GM18867 (cell line): Measurements from ENCODE around the gene FOXC2.
"Not testable (repeated sequence)": the region's sequence is repeated elsewhere in the genome, so short reads cannot be mapped to it uniquely, and the experiment has no call there.

Source experiments
- ATAC-seq: cut with Tn5 transposase; IDR thresholded peaks from one replicate; pipeline ENCODE4 v1.9.1; 2021; ENCODE audit warnings: mild to moderate bottlenecking, moderate library complexity; ENCODE audit not compliant: unreplicated experiment

The FOXC2 gene

GRCh38 chr16:86585821-86586611 is 19.4 kb downstream of the FOXC2 start:
- ATAC-seq, result no peak

- ATAC-seq, result no peak
Measured at GRCh38 chr16:86587487-86587886, 20.9 kb downstream of the FOXC2 start.

- not testable (repeated sequence) for ATAC-seq
Measured at GRCh38 chr16:86587955-86588354, 21.3 kb downstream of the FOXC2 start.

GRCh38 chr16:86590501-86591144 is 24.0 kb downstream of the FOXC2 start:
- no peak for ATAC-seq

GRCh38 chr16:86591270-86591669 is 24.6 kb downstream of the FOXC2 start:
- ATAC-seq, result no peak

GRCh38 chr16:86593913-86594620 is 27.4 kb downstream of the FOXC2 start:
- ATAC-seq, result no peak

- ATAC-seq, result no peak
Measured at GRCh38 chr16:86594721-86595120, 28.1 kb downstream of the FOXC2 start.

GRCh38 chr16:86595983-86596605 is 29.5 kb downstream of the FOXC2 start:
- ATAC-seq, result no peak

- ATAC-seq, result no peak
Measured at GRCh38 chr16:86597126-86597879, 30.7 kb downstream of the FOXC2 start.

- ATAC-seq, result no peak
Measured at GRCh38 chr16:86597880-86598606, 31.4 kb downstream of the FOXC2 start.

- ATAC-seq, result no peak
Measured at GRCh38 chr16:86598607-86599565, 32.3 kb downstream of the FOXC2 start.

- no peak for ATAC-seq
Measured at GRCh38 chr16:86601356-86601755, 34.7 kb downstream of the FOXC2 start.

GRCh38 chr16:86602521-86602920 is 35.9 kb downstream of the FOXC2 start:
- no peak for ATAC-seq

GRCh38 chr16:86604436-86605193 is 38.0 kb downstream of the FOXC2 start:
- ATAC-seq, result peak; percentile 96

GRCh38 chr16:86605950-86606349 is 39.3 kb downstream of the FOXC2 start:
- ATAC-seq, result no peak

- no peak for ATAC-seq
Measured at GRCh38 chr16:86608301-86608747, 41.7 kb downstream of the FOXC2 start.

- ATAC-seq, result no peak
Measured at GRCh38 chr16:86609115-86609514, 42.5 kb downstream of the FOXC2 start.

GRCh38 chr16:86609661-86610060 is 43.0 kb downstream of the FOXC2 start:
- no peak for ATAC-seq
